Measurements from ENCODE around the gene GOLGA2.
"Not testable (repeated sequence)": the region's sequence is repeated elsewhere in the genome, so short reads cannot be mapped to it uniquely, and the experiment has no call there.

Gene GOLGA2

DNA sequence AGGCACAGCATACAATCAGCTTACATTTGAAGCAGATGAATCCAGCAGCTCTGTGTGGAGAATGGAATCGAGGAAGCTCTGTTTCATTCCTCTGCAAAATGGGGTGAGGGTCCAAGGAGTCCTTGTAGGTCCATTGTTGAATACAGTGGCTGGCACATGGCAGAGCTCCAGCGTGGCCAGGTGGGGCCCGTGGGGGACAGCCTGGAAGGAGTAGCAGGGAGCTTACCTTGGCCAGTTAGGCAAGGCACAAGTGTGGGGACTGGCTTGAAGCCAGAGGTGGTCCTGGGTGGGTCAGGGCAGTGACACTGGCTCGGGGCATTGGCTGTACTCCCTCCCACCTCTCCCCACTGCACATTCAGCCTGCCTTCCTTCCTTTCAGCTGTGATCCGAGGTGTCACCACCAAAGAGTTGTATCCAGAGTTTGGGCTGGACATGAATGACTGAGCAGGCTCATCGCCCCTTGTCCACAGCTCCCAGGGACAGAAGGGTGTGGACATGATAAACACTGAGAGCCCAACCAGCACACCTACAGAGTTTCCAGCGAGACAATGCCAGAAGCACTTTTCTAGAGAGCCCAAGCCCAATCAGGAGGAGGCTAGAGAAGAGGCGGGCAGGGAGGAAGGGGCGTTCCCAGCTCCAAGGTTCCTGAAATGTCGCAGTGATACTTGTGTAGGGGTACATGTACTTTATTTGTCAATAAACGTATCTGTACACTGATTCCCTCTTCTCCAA lies 12.6 kb upstream of the GOLGA2 start:
- DNase-seq: no peak

DNA sequence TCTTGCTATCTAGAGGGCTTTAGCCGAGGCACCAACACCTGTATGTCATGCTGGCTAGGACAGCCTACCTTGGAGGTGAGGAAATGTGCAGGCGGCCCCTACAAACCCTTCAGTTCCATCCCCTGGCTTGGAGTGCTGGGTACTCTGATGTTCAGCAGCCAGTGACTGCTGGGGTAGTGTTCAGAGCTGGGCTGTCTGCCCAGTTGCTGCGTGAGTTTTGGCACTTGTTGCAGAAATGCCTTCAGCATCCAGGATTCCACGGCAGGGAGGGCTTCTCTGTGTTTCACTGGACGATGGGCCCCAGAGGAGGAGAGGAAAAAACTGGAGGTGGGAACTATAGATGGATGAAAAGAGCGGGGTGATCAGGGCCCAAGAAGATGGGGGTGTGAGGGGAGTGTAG lies 10.6 kb upstream of the GOLGA2 start:
- DNase-seq: no peak

DNA sequence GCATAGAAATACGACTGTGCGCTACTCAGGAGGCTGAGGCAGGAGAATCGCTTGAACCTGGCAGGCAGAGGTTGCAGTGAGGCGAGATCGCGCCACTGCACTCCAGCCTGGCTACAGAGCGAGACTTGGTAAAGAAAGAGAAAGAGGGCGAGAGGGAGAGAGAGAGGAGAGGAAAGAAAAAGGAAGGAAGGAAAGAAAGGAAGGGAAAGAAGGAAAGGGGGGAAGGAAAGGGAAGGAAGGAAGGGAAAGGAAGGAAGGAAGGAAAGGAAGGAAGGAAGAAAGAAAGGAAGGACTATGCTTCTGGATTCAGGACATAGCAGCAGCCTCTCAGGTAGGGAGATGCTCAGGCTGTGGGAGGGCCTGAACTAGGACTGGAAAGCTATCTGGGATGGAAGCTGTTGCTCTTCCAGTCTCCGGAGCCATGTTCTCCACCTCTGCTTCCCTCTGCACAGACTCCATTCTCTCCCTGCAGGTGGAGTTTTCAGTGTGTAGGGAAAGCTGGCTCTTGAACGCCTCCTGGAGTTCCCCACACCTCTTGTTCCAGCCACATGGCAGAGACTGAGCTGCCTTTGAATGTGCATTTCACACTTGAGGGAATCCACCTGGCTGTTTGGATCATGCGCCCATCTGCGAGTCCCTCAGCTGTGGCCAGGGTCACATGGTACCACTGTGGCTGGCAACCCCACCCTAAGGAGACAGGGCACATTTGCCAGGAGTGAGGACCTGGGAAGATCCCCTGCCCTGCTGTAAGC lies 9.4 kb upstream of the GOLGA2 start:
- no peak for DNase-seq

DNA sequence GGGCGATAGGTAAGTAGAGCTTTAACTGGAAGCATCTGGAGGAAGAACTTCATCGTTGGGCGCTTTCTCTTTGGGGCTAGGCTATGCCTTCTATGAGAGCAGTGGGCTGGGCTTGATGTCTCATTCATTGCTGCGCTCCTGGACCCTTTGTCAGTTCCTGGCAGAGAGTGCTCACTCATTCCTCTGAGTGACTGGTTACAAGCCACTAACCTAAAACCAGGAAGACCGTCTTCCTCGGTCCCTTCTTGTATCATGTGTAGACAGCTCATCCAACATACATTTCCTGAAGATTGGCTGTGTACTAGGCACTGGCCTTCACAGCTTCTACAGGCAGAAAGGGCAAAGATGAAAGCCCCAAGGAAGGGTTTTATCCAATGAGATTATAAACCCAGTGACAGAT lies 6.7 kb upstream of the GOLGA2 start:
- DNase-seq: no peak

DNA sequence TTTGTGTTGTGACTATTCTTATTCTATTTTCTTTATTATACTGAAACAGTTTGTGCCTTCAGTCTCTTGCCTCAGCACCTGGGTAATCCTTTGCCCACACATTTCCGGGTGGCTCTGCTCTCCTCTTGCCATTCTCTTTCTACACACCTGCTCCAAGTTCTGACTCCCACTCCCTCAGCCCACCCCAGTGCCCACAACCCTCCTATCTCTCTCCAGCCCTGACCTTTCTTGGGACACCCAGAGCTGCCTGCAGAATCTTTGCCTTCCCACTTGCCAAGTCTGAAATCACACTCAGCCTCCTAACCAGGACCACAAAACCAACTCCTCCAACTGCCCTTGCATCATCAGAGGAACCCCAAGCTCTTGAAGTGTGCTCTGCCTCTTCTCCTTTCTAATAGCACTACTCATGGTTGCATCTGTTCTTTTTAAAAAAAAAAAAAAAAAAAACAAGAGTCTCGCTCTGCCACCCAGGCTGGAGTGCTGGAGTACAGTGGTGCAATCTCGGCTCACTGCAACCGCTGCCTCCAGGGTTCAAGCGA lies 4.3 kb upstream of the GOLGA2 start:
- no peak for DNase-seq

DNA sequence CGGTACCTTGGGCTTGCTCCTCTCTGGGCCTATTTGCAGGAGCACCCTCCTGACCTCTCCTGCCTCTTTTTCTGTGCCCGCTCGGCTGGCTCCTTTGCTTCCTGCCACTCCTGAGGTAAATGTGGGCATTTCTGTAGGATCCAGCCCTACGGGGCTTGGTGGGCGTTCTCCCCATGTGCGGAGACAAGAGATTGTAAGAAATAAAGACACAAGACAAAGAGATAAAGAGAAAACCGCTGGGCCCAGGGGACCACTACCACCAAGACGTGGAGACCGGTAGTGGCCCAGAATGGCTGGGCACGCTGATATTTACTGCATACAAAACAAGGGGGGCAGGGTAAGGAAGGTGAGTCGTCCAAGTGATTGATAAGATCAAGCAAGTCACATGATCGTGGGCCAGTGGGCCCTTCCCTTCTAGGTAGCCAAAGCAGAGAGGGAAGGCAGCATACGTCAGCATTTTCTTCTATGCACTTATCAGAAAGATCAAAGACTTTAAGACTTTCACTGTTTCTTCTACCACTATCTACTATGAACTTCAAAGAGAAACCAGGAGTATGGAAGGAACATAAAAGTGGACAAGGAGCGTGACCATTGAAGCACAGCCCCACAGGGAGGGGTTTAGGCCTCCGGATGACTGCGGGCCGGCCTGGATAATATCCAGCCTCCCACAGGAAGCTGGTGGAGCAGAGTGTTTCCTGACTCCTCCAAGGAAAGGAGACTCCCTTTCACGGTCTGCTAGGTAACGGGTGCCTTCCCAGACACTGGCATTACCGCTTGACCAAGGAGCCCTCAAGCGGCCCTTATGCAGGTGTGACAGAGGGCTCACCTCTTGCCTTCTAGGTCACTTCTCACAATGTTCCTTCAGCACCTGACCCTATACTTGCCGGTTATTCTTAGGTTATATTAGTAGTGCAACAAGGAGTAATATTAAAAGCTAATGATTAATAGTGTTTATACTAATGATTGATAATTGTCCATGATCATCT lies 3.6 kb upstream of the GOLGA2 start:
- not testable (repeated sequence) for DNase-seq

DNA sequence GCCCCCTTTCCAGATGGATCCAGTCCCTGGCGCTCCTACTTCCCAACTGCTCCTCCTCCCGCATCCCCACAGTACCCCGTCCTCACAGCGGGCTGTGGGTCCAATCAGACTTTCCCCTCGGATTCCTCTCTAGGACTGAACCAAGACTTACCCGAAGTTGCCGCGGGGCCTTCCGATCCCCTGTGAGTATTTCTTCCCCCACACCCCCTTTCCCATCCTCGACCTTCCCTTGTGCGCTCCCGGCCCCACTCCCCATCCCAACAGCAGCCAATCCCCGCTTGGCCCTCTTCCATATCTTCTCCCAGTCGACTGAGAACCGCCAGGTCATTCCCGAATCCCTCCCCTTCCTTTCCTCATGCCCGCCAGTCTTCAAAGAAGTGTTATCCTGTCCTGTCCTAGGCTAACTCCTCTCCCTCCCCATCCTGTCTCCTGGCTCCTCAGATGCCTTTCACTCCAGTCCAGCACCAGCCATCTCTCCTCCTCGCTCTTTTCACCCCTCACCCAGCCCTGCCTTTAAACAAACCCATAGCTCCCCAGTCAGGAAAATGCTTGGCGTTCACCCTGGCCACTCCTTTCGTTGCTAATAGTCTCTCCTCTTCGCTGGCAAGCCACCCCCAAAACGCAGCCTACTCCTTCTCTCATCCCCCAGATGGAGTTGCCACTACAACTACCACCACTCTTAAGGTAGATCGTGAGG lies 915 bp upstream of the GOLGA2 start:
- DNase-seq: no peak

DNA sequence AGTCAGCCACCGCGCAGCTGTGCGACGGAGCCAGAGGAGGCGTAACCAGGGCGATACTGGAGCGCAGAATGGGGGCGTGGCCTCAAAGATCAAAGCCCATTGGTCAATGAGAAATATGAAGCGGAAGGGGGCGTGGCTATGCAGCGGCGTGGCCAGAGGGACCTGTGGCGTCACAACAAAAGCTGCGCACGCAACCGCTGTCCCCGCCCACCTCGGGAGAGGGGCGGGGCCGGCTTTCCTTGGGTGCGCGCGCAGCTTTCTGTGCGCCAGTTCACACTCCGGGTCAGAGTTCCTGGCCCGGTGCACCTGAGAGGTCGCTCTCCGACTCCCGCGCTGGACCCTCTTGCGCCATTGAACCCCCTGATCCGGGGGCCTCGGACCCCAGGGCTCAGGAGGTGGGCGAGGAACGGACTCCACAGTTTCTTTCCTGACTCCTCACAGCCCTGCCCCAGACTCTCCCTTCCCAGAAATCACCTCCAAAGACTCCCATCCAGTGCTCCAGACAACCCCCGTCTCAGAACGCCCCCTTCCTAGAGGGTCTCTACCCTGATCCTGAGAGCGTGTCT lies 284 bp upstream of the GOLGA2 start, which contains the start of gene SWI5:
Gene SWI5, plus strand, starts transcription at position 269 of the 566 bp plus-strand sequence.
- DNase-seq: peak; percentile 100

DNA sequence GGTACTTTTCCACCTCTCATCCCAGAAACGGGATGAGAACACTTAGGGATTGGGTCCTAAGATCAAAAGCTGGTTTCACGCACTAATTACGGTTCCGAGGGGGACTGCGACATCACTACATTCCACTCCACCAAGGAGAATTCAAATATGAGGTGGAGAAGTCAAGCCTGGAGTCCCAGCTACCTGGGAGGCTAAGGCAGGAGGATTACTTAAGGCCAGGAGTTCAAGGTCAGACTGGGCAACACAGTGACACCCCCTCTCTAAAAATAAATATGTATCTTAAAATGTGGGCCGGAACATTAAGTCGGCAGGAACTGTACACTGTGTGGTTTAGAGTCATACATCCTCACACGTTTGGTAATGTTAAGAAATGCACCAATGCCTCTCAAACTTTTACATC lies 1.6 kb downstream of the GOLGA2 start:
- DNase-seq: no peak

DNA sequence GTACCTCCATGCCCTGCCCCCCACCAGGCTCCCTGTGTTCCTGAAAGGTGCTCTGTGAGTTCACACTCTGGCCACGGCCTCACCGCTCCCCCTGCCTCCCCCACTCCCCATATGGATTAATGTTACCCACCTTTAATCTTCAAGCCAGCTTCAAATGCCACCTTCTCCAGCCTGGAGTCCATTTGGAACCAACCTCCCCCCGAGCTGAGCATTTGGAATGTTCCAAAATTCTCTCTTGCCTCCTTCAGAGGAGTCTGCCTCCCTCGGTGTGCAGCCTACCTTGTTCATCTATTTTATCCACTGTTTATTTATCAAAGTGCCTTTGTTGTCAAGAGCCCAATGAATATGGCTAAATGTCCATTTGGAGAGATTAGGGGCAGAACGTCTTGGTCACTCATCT lies 4.3 kb downstream of the GOLGA2 start:
- DNase-seq: no peak

DNA sequence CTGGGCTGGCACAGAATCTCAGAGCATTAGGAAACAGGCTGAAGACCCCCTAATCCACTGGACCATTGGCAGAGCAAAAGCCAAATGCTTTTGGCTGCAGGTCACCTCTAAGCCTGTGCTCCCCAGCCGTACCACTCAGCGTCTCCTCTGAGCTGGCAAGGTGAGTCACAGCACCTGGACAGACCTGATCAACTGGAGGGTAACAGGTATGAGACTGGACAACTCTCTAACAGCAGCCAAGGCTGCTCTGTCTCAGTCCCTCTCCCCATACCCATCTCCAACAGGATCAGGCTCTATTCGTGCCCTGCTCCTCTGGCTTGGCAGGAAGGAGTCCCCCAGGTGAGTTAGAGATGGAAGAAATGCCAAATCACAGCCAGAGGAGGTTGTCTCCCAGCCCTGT lies 4.7 kb downstream of the GOLGA2 start:
- no peak for DNase-seq

DNA sequence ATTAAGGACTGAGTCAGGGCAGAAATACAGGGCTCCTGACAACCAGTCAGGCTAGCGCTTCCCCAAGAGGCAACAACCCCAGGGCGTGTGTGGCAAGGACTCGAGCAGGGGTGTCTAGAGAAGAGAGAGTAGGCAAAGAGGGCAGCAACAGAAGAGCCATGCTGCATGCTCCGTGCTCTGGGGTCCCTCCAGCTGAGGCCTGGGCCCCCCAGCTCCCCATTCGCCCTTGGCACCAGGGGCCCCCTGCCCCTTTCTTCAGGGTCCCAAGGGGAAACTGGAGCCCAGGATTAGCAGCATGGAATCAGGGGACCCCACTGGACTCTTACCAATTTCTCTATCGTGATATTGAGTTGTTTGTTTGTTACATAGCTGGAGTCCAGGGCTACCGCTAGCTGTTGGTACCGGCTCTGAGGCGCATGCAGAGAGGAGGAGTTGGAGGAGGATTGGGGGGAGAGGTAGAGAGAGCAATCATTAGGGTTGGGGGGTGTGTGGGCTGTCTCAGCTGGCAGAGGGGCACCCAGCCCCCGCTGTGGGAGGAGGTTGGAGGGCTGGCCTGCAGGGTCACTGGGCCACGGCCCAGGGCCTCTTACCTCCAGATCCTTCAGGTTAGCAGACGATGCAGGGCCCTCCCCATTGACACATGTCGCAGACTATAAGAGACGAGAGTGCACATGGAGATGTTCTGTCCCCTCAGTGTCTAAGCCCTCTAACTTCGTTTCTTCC lies 8.8 kb downstream of the GOLGA2 start:
- no peak for DNase-seq

DNA sequence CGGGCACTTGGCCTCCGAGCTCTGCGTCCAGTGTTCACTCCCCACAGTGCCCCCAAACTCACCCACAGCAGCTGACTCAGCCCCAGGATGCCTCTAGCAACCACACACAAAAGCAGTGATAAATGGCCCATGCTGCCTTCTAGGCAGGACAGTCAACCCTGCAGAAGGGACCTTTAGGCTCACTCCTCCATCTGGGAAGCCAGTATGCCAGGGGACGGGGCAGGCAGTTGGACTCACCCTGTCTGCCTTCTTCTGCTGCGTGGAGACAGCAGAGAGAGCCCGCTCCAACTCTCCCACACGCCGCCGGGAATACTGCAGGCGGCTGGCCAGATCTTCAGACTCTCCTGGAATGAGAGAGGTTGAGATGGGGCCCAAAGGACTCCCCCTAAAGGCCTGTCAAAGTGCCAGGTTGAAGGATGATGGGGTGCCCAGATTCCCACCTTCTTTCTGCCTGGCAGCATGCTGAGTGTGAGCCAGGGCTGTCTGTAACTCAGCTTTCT lies 10.4 kb downstream of the GOLGA2 start:
- no peak for DNase-seq

DNA sequence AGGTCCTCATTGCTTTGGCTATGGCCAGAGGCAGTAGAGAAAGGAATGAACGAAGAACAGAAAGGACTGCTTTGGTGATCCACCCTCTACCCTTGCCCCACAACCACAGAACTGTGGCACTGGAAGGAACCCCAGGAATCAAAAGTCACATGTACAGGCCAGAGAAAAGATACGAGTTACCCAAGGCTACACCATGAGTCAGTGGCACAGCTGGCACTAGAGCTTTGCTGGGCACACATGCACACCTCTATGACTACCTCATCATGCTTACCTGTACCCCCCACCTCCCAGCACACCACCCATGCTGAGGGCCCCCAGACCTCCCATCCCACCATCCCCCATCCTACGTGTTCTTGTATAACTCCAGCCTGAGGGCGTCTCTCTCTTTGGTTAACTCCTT lies 13.1 kb downstream of the GOLGA2 start:
- no peak for DNase-seq

DNA sequence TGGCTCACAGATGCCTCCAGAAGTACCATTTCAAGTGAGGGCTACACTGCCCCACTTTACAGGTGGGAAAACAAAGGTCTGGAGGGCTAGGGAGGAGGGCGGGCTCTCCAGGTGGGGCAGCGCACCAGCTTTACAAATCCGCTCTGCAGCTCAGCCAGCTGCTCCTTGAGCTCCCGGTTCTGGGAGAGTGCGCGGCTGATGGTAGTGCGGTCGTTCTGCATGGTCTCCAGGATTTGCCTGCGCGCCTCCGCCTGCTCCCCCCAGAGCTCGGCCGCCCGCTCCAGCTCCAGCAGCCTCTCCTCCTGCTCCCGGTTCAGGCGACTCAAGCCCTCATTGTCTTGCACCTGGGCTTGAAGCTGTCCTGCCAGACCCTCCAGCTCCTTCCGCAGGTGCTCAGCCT lies 15.5 kb downstream of the GOLGA2 start:
- no peak for DNase-seq

DNA sequence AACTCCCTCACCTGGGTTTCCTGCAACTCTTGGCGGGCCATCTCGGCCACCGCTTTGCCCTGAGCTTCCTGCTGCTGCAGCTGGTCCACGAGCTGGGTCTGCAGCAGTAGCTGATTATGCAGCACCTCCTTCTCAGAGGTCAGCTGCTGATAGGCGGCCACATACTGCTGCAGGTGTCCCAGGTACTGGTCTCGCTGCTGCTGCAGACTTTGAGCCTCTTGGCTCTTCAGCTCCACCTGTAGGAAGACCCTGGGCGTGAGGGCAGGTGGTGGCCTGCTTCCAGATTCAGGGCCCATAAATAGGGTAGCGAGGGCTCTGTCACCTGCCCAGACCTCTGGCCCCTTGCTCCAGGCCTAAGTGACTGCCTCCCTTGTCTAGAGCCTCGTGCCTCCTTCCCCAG lies 16.7 kb downstream of the GOLGA2 start:
- no peak for DNase-seq

DNA sequence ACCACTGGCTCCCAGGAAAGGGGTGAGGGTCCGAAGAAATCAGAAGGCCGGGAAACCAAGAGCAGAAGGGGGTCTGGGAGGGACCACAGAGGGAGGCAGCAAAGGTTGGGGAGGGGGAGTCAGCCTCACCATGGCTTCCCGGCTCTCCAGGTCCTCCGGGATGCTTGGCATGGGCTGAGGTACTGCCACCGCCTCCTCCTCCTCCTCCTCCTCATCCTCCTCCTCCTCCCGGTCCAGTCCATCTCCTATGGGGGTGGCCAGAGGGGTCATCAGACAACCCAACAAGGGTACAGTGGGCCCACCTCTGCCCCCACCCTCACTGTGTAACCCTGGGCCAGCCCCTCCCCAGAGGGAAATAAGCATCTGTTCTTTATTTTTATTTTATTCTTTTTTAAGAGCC lies 17.5 kb downstream of the GOLGA2 start:
- DNase-seq: no peak

DNA sequence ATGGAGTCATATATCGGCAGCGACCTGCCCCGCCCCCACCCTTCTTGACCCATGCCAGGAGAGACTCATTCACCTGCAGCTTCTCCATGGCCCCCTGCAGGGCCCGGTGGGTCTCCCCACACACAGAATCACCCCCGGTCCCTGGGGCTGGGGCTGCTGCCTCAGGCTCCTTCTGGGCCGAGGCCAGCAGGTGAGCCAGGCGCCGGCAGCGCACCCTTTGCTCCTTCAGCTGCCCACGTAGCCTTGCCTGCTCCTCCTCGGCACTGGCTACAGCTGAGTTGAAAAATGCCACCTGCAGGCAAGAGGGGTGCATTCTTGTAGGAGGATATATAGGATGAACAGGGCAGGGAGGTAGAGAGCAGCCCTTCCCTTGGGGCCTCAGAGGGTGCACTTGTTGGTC lies 17.9 kb downstream of the GOLGA2 start:
- DNase-seq: no peak

DNA sequence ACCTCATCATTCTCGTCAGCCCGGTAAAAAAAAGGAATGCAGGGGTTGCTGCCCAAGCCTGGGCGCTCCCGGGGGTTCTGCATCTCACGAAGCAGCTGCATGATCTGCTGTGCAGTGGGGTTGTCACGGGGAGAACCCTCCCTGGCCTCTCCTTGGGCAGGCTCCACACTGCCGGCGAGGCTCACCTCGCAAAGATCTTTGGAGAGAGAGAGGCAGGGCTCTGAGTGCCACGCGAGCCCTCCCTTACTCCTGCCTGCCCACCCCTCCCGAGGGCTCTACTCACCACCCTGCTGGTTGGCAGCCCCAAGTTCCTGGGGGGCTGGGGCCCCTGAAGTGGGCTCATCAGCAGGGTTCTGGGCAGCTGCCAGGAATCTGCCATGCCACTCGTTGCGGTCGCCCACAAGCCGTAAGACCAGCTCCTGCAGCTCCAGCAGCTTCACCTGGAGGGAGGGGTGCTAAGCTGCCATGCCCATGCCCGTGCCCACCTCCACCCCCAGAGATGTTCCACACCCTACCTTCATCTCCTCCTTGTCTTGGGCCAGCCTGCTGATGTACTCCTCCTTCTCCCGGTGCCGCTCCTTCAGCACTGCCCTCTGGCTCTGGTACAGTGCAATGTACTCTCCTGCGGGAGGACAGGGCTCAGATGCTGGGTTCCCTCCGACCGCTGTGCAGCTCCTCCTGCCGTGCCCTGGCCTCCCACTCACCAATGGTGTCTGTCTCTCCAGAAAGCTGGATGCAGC lies 18.6 kb downstream of the GOLGA2 start:
- DNase-seq: no peak
